Bronchial epithelial cell (primary cell): ENCODE results near the gene TICAM2. TPM values are rescaled to one million over a fixed set of nuclear protein-coding genes. Genes with fewer than 3 reads are reported as not detected.

ENCODE experiments used
- DNase-seq: peaks from one replicate; pipeline ENCODE4 v3.0.0-alpha.2; 2010; ENCODE audit warnings: low read depth
- FAIRE-seq: peaks from 2 replicates; lab custom pipeline; 2011; peaks lifted over from hg19 to GRCh38; lab: Jason Lieb, UNC
- H3K27me3 ChIP-seq: 2 replicates; pipeline ENCODE4 v1.5.1; 2011; ENCODE audit warnings: low read length; ENCODE audit not compliant: control insufficient read depth, insufficient read depth
- H3K36me3 ChIP-seq: 2 replicates; pipeline ENCODE4 v1.5.1; 2011; ENCODE audit warnings: low read length; ENCODE audit not compliant: control insufficient read depth, insufficient read depth
- H3K4me3 ChIP-seq: 2 replicates; pipeline ENCODE4 v1.5.1; 2011; ENCODE audit warnings: mild to moderate bottlenecking, low read depth, low read length, control low read depth
- CTCF ChIP-seq: IDR thresholded peaks from 2 replicates; pipeline ENCODE4 v1.5.1; 2011; ENCODE audit warnings: mild to moderate bottlenecking, moderate library complexity, low read length, control low read depth, inconsistent platforms; ENCODE audit not compliant: insufficient read depth, severe bottlenecking
- total RNA-seq: library from RNA; depleted of rRNA; stranded (reverse); fragments of >200 nt; gene quantifications from 2 replicates; pipeline ENCODE4 v1.2.1, GENCODE V29; 2014

The TICAM2 gene
- total RNA-seq, 1 donor from 2014 or later = 0.26 TPM

GRCh38 chr5:115605436-115605835, 3.2 kb upstream of the TICAM2 start:
- no peak for FAIRE-seq
- H3K36me3 ChIP-seq = no peaks in the 10 kb centered on the region
- no peaks in the 10 kb centered on the region for H3K27me3 ChIP-seq
- no peak overlapping the region for H3K4me3 ChIP-seq
- DNase-seq = no peak
- no peak for TF ChIP-seq CTCF

GRCh38 chr5:115602591-115603125, 379 bp upstream of the TICAM2 start:
- Histone ChIP-seq H3K4me3 (peak overlapping the region; percentile 63), H3K27me3 (no peaks in the 10 kb centered on the region), H3K36me3 (no peaks in the 10 kb centered on the region)
- TF ChIP-seq CTCF = no peak
- DNase-seq (peak; percentile 15), FAIRE-seq (no peak)

GRCh38 chr5:115600766-115601165, 1.5 kb downstream of the TICAM2 start:
- Histone ChIP-seq H3K27me3 (no peaks in the 10 kb centered on the region), H3K4me3 (no peak overlapping the region), H3K36me3 (no peaks in the 10 kb centered on the region)
- peak; percentile 76 for DNase-seq
- FAIRE-seq = no peak
- no peak for TF ChIP-seq CTCF

DNA sequence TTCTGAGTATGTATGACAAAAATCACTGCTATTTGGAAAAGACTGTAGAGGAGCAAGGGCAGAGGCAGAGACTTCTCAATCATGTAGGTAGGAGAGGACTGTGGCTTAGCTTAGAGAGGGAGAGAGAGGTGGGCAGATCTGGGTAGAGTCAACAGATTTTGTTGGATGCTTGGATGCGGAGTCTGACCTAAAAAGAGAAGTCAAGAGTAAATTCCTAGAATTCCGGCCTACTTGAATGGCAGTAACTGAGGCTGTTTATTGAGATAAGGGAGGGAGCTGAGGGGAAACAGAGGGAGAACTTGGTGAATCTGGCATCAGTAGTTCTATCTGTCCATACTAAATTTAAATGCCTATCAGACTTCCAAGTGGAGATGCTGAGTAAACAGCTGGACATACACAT, 2.4 kb downstream of the TICAM2 start:
- no peak overlapping the region for H3K4me3 ChIP-seq
- FAIRE-seq (no peak), DNase-seq (no peak)
- H3K36me3 ChIP-seq = no peaks in the 10 kb centered on the region
- no peak for TF ChIP-seq CTCF
- H3K27me3 ChIP-seq = no peaks in the 10 kb centered on the region

GRCh38 chr5:115599502-115599901, 2.8 kb downstream of the TICAM2 start:
- no peaks in the 10 kb centered on the region for H3K36me3 ChIP-seq
- no peaks in the 10 kb centered on the region for H3K27me3 ChIP-seq
- no peak for TF ChIP-seq CTCF
- no peak for DNase-seq
- FAIRE-seq = no peak
- no peak overlapping the region for H3K4me3 ChIP-seq
